Adrenal gland (tissue), 12 donors: Measurements from ENCODE around the gene SOX8. TPM values are rescaled to one million over a fixed set of nuclear protein-coding genes. Genes with fewer than 3 reads are reported as not detected.

ENCODE experiments used
- DNase-seq, 7 donors: peaks; one replicate each; pipeline ENCODE4 v3.0.0-alpha.2; 2019 to 2020
- H3K27ac ChIP-seq, 5 donors: fragments of 200-600 bp; sonication (generic) in 4 of 5; 1 replicate in 3 of 5; 2 replicates in 2 of 5; pipeline versions ENCODE4 v1.5.1 to v1.8.0; 2016 to 2020; ENCODE audit warnings: mild to moderate bottlenecking in 1 of 5
- H3K27me3 ChIP-seq: fragments of 200-600 bp; 2 replicates; pipeline ENCODE4 v1.8.0; 2021
- H3K36me3 ChIP-seq, 2 donors: fragments of 200-600 bp; replicated peaks in 1 of 2; 1 replicate in 1 of 2; 2 replicates in 1 of 2; pipeline versions ENCODE4 v1.5.1 to v1.8.0; 2018 to 2022
- H3K4me1 ChIP-seq, 2 donors: fragments of 200-600 bp; replicated peaks in 1 of 2; 1 replicate in 1 of 2; 2 replicates in 1 of 2; pipeline versions ENCODE4 v1.5.1 to v1.8.0; 2018 to 2021
- H3K4me3 ChIP-seq, 4 donors: fragments of 200-600 bp; sonication (generic) in 3 of 4; one replicate each; pipeline ENCODE4 v1.5.1; 2016 to 2018
- H3K9me3 ChIP-seq, 3 donors: fragments of 200-600 bp; sonication (generic) in 1 of 3; replicated peaks in 1 of 3; 1 replicate in 2 of 3; 2 replicates in 1 of 3; pipeline versions ENCODE4 v1.5.1 to v1.8.0; 2016 to 2021
- POLR2A ChIP-seq, 2 donors: fragments of 450-650 bp; IDR thresholded peaks; one replicate each; pipeline ENCODE4 v1.6.1; 2017; ENCODE audit warnings: antibody characterized with exemption in 2 of 2, mild to moderate bottlenecking in 2 of 2, moderate library complexity in 1 of 2
- WGBS, 4 donors: extraction: QIAGEN DNeasy Blood & Tissue Kit in 2 of 4; methylation state at CpG; one replicate each; pipeline versions ENCODE4 v1.1.5 to v1.1.7; 2013 to 2017; 5-methylcytosine and 5-hydroxymethylcytosine counted together
- intact Hi-C, 2 donors: fragments of 100-400 bp; cut with DNase I; formaldehyde crosslinking; loops; one replicate each; pipeline versions ENCODE4 v1.14.1 to v1.15.0; 2022 to 2023
- polyA plus RNA-seq, 3 donors: library from polyadenylated mRNA; stranded (reverse); fragments of 200-250 nt in 2 of 3; fragments of 350-450 nt in 1 of 3; fragmentation: Illumina TruSeq in 1 of 3; extraction: RNeasy Lipid Tissue Mini Kit (QIAGEN cat#74804) in 1 of 3; gene quantifications; one replicate each; pipeline ENCODE4 v1.2.3, GENCODE V29; 2013 to 2014
- total RNA-seq, 9 donors: library from RNA; depleted of rRNA in 4 of 9; stranded (reverse); fragments of >200 nt in 4 of 9; fragments of 120-200 nt in 1 of 9; fragmentation: NEBNext Ultra II Directional in 1 of 9; extraction: Animal tissue kit (Norgen Biotek cat#: 25700) in 1 of 9; gene quantifications; one replicate each; pipeline versions ENCODE4 v1.1.0 to v1.2.4, GENCODE V29; 2013 to 2023
- TF ChIP-seq, protein P1 (sequence below), 6 experiments: fragments of 450-650 bp in 4 of 6; fragments of 200-600 bp in 2 of 6; sonication (generic) in 1 of 6; IDR thresholded peaks; 1 replicate in 5 of 6; 2 replicates in 1 of 6; pipeline versions ENCODE4 v1.5.1 to v1.8.0; 2016 to 2021; ENCODE audit warnings: antibody characterized with exemption in 6 of 6, mild to moderate bottlenecking in 2 of 6, moderate library complexity in 1 of 6
- donor health status: healthy with polysubstance abuse.
- donor health status: Bipolar disorder and iron deficiency.
- donor health status: DM: yes; HTN: yes; CAD: no.
- donor health status: DM: no; HTN: no; CAD: no.
- donor health status: DM: no; HTN: no; CAD: no.
- donor health status: DM: yes; HTN: yes; CAD: no.

SOX8 gene
- total and polyA plus RNA-seq, 12 donors: 0.04 to 2.1 (median 0.69) TPM

DNA sequence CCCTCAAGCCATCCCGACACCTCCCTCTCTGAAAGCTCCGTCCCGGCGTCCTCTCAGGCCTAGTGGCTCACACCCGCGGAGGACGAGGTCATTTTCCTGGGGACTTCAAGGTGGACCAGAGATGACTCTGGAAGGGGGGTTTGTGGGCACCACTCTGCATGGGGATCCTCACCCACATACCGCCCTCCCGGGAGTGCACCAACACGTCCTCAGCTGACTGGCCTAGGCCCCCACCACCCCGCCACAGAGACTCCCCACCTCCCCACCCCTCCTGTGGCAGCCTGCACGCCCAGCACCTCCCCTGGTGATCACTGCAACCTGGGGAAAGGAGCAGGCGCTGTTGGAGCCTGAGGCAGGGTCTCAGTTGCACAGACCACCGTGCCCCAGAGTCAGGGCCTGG, 2.4 kb upstream of the SOX8 start:
- 89 to 100% (median 94%) methylated on average over 1 to 14 of the region's 14 CpGs for WGBS, 4 donors
- no peak for DNase-seq
- intact Hi-C loops: no loop called here
- peaks cover 27% of the 10 kb centered on the region for H3K27me3 ChIP-seq
- H3K36me3 ChIP-seq: no peaks in the 10 kb centered on the region
- TF ChIP-seq POLR2A (IDR thresholded peaks at IDR 0.05): no peak
- TF ChIP-seq, protein P1, sequence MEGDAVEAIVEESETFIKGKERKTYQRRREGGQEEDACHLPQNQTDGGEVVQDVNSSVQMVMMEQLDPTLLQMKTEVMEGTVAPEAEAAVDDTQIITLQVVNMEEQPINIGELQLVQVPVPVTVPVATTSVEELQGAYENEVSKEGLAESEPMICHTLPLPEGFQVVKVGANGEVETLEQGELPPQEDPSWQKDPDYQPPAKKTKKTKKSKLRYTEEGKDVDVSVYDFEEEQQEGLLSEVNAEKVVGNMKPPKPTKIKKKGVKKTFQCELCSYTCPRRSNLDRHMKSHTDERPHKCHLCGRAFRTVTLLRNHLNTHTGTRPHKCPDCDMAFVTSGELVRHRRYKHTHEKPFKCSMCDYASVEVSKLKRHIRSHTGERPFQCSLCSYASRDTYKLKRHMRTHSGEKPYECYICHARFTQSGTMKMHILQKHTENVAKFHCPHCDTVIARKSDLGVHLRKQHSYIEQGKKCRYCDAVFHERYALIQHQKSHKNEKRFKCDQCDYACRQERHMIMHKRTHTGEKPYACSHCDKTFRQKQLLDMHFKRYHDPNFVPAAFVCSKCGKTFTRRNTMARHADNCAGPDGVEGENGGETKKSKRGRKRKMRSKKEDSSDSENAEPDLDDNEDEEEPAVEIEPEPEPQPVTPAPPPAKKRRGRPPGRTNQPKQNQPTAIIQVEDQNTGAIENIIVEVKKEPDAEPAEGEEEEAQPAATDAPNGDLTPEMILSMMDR (IDR thresholded peaks at IDR 0.05): no peak
- no peak overlapping the region for H3K4me3 ChIP-seq
- peaks cover 15 to 17% of the 10 kb centered on the region in 2 donors for H3K4me1 ChIP-seq
- H3K27ac ChIP-seq: no peak overlapping the region
- H3K9me3 ChIP-seq: no peaks in the 10 kb centered on the region

DNA sequence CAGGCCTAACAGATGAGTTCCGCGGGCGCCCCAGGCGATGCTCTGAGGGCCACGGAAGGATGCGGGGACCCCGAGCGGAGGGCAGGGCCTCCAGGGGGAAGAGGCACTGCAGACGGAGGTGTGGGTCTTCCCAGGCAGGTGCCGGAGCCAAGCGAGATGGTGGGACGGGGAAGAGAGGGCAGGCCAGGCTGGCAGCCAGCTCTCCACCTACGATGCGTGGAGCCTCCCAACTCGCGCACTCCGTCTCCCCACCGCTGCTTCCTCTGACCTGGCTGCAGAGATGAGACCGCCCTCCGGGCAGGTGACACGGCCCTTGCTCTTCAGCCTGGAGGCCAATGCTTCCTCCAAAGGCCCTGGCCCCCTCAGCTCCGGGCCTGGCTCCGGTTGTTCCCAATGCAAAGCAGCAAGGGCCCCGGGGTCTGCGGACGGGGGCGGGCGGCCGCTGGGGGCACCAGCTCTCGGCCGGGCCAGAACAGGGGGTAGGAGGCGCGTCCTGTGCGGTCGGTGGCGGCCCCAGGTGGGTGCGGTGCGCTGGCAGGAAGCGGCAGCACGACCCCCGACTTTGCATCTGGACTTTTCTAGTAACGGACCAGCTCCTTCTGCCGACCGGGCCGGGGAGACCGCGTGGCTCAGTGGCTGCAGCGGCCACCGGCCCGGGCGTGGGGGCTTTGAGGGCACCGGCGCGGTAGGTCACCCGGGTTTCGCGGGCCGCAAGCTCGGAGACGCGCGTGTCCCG, 1.5 kb upstream of the SOX8 start:
- TF ChIP-seq POLR2A (IDR thresholded peaks at IDR 0.05): no peak
- TF ChIP-seq, protein P1 (IDR thresholded peaks at IDR 0.05): no peak
- intact Hi-C loops: no loop called here
- Histone ChIP-seq H3K27me3 (peaks cover 27% of the 10 kb centered on the region), H3K36me3 (no peaks in the 10 kb centered on the region), H3K27ac (no peak overlapping the region), H3K4me1 (peaks cover 15 to 17% of the 10 kb centered on the region in 2 donors), H3K4me3 (peak overlapping the region in 1 of 4 donors; percentile 66), H3K9me3 (no peaks in the 10 kb centered on the region)
- DNase-seq: peak in 1 of 7 donors; percentile 8
- 40 to 64% (median 53%) methylated on average over 15 to 63 of the region's 63 CpGs for WGBS, 4 donors

DNA sequence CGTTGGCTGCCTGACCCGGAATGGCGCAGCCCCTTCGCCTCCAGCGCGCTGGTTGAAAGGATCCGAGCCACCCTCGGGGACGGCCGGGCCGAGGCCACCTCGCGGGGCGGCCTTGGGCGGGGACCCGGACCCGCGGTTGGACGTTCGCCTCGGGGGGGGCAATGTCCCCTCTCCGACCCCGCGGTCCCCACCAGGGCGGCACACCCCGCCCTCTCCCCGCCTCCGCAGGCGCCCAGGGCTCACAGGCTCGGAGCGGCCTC, 1.0 kb upstream of the SOX8 start:
- TF ChIP-seq, protein P1 (IDR thresholded peaks at IDR 0.05): no peak
- no peak for TF ChIP-seq POLR2A (IDR thresholded peaks at IDR 0.05)
- Histone ChIP-seq H3K4me1 (peaks cover 15 to 17% of the 10 kb centered on the region in 2 donors), H3K27ac (no peak overlapping the region), H3K27me3 (peaks cover 27% of the 10 kb centered on the region), H3K9me3 (no peaks in the 10 kb centered on the region), H3K4me3 (peak overlapping the region in 1 of 4 donors; percentile 66), H3K36me3 (no peaks in the 10 kb centered on the region)
- DNase-seq: peak in 1 of 7 donors; percentile 6
- 0 to 3% (median 1%) methylated on average over 3 to 31 of the region's 31 CpGs for WGBS, 4 donors
- intact Hi-C loops: no loop called here

DNA sequence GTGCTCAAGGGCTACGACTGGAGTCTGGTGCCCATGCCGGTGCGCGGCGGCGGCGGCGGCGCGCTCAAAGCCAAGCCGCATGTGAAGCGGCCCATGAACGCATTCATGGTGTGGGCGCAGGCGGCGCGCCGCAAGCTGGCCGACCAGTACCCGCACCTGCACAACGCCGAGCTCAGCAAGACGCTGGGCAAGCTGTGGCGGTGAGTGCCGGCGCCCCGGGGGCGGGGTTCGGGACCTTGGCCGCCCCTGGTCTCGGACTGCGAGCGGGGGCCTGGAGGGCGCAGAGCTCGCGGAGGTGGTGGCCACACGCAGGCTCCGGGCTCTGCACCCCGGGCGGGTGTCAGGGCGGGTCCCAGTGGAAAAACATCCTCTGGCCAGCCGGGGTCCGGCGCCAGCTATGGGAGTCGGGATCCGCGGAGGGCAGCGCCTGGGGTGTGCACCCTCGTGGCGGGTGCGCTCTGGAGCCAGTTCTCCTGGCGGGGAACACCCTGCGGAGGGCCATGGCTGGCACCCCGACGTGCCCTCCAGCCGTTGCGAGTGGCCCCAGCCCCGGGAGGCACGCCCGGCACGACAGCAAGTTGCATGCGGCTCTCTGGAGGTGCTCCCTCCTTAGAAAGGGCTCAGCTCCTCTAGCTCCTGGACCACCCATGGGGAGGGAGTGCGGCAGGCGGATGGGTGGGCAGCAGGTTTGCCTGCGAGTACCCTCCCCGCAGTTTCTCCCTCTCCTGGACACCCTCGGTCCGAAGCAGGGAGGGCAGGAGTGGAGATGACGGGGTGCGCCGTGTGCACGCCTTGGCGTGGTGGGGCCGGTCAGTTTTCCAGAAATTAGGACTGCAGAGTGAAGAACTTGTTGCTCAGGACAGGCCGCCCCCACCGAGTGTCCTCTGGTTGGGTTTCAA, 824 bp downstream of the SOX8 start:
- no peak for TF ChIP-seq POLR2A (IDR thresholded peaks at IDR 0.05)
- TF ChIP-seq, protein P1 (IDR thresholded peaks at IDR 0.05): no peak
- intact Hi-C loops: no loop called here
- no peaks in the 10 kb centered on the region for H3K9me3 ChIP-seq
- peaks cover 9 to 11% of the 10 kb centered on the region in 2 donors for H3K4me1 ChIP-seq
- no peaks in the 10 kb centered on the region for H3K36me3 ChIP-seq
- DNase-seq: peak in 1 of 7 donors; percentile 9
- peak overlapping the region in 1 of 4 donors; percentile 66 for H3K4me3 ChIP-seq
- WGBS, 4 donors: 19 to 31% (median 24%) methylated on average over 30 to 76 of the region's 76 CpGs
- peaks cover 27% of the 10 kb centered on the region for H3K27me3 ChIP-seq
- H3K27ac ChIP-seq: no peak overlapping the region
